Mesenchymal stem cell (in vitro differentiated cells and primary cell): ENCODE data around the gene GTF3C5.
"Not testable (repeated sequence)": the region's sequence is repeated elsewhere in the genome, so short reads cannot be mapped to it uniquely, and the experiment has no call there.

ENCODE experiments used
- DNase-seq: peaks from one replicate; pipeline ENCODE4 v3.0.0-alpha.2; 2013
- H2AFZ ChIP-seq: one replicate; pipeline ENCODE4 v1.6.1; 2013; ENCODE audit warnings: low read depth, mild to moderate bottlenecking, control low read depth, inconsistent platforms, low read length, moderate library complexity
- H2AK5ac ChIP-seq: 2 replicates; pipeline ENCODE4 v1.6.1; 2013; ENCODE audit warnings: low read length, moderate library complexity, mild to moderate bottlenecking, inconsistent platforms; ENCODE audit not compliant: severe bottlenecking
- H2BK120ac ChIP-seq: one replicate; pipeline ENCODE4 v1.6.1; 2013; ENCODE audit warnings: low read depth, mild to moderate bottlenecking, inconsistent platforms, low read length, moderate library complexity
- H2BK12ac ChIP-seq, 2 experiments: one replicate each; pipeline ENCODE4 v1.6.1; 2013; ENCODE audit warnings: inconsistent platforms in 2 of 2, low read length in 2 of 2, mild to moderate bottlenecking in 2 of 2, moderate library complexity in 2 of 2, control low read depth in 1 of 2
- H2BK15ac ChIP-seq: one replicate; pipeline ENCODE4 v1.6.1; 2013; ENCODE audit warnings: mild to moderate bottlenecking, low read depth, inconsistent platforms; ENCODE audit not compliant: poor library complexity, severe bottlenecking
- H2BK5ac ChIP-seq: 2 replicates; pipeline ENCODE4 v1.6.1; 2013; ENCODE audit warnings: low read depth, mild to moderate bottlenecking, low read length, control low read depth, inconsistent platforms; ENCODE audit not compliant: poor library complexity, severe bottlenecking
- H3K14ac ChIP-seq, 2 experiments: one replicate each; pipeline ENCODE4 v1.6.1; 2013; ENCODE audit warnings: inconsistent platforms in 2 of 2, low read length in 2 of 2, control low read depth in 1 of 2, mild to moderate bottlenecking in 1 of 2, moderate library complexity in 1 of 2
- H3K18ac ChIP-seq, 2 experiments: one replicate each; pipeline ENCODE4 v1.6.1; 2013; ENCODE audit warnings: inconsistent platforms in 2 of 2, low read length in 2 of 2, control low read depth in 1 of 2, low read depth in 1 of 2, mild to moderate bottlenecking in 1 of 2
- H3K23ac ChIP-seq, 2 experiments: one replicate each; pipeline ENCODE4 v1.6.1; 2013; ENCODE audit warnings: inconsistent platforms in 2 of 2, low read length in 2 of 2, mild to moderate bottlenecking in 2 of 2, moderate library complexity in 2 of 2, control low read depth in 1 of 2
- H3K27ac ChIP-seq: 2 replicates; pipeline ENCODE4 v1.5.1; 2013; ENCODE audit warnings: mild to moderate bottlenecking, moderate library complexity, low read length, control low read depth, inconsistent platforms; ENCODE audit not compliant: poor library complexity, severe bottlenecking
- H3K27me3 ChIP-seq, 2 experiments: 2 replicates each; pipeline versions ENCODE4 v1.6.1 to v1.7.0; 2013; ENCODE audit warnings: low read length in 2 of 2, mild to moderate bottlenecking in 2 of 2, moderate library complexity in 2 of 2, control low read depth in 1 of 2, inconsistent platforms in 1 of 2; ENCODE audit not compliant: control insufficient read depth in 1 of 2, insufficient read depth in 1 of 2
- H3K36me3 ChIP-seq, 2 experiments: 2 replicates each; pipeline versions ENCODE4 v1.6.1 to v1.7.0; 2013; ENCODE audit warnings: low read length in 2 of 2, control low read depth in 1 of 2, inconsistent platforms in 1 of 2, low read depth in 1 of 2, mild to moderate bottlenecking in 1 of 2; ENCODE audit not compliant: insufficient read depth in 2 of 2, control insufficient read depth in 1 of 2
- H3K4ac ChIP-seq, 2 experiments: one replicate each; pipeline ENCODE4 v1.6.1; 2013; ENCODE audit warnings: inconsistent platforms in 2 of 2, low read length in 2 of 2, mild to moderate bottlenecking in 2 of 2, moderate library complexity in 2 of 2, control low read depth in 1 of 2, low read depth in 1 of 2
- H3K4me1 ChIP-seq: 2 replicates; pipeline ENCODE4 v1.6.1; 2013; ENCODE audit warnings: low read depth, low read length, control low read depth; ENCODE audit not compliant: control insufficient read depth, insufficient read depth
- H3K4me2 ChIP-seq: 2 replicates; pipeline ENCODE4 v1.6.1; 2013; ENCODE audit warnings: low read length, mild to moderate bottlenecking, inconsistent platforms; ENCODE audit not compliant: poor library complexity, severe bottlenecking
- H3K4me3 ChIP-seq, 2 experiments: 2 replicates each; pipeline versions ENCODE4 v1.5.1 to v1.7.0; 2013; ENCODE audit warnings: low read length in 2 of 2, mild to moderate bottlenecking in 2 of 2, control low read depth in 1 of 2, low read depth in 1 of 2; ENCODE audit not compliant: insufficient read depth in 1 of 2
- H3K79me1 ChIP-seq: replicated peaks from 2 replicates; pipeline ENCODE4 v1.6.1; 2013; ENCODE audit warnings: mild to moderate bottlenecking, control low read depth, low read length, inconsistent platforms; ENCODE audit not compliant: poor library complexity, severe bottlenecking
- H3K9ac ChIP-seq: 2 replicates; pipeline ENCODE4 v1.7.0; 2013; ENCODE audit warnings: mild to moderate bottlenecking, low read length, moderate library complexity
- H3K9me3 ChIP-seq: 2 replicates; pipeline ENCODE4 v1.7.0; 2013; ENCODE audit warnings: mild to moderate bottlenecking, low read length; ENCODE audit not compliant: control insufficient read depth
- H4K8ac ChIP-seq: one replicate; pipeline ENCODE4 v1.6.1; 2013; ENCODE audit warnings: inconsistent platforms, mild to moderate bottlenecking, low read length, moderate library complexity
- H4K91ac ChIP-seq: one replicate; pipeline ENCODE4 v1.6.1; 2013; ENCODE audit warnings: mild to moderate bottlenecking, low read length, inconsistent platforms
- WGBS: methylation state at CpG from one replicate; pipeline ENCODE4 v1.1.7; 2013; ENCODE audit warnings: mixed read lengths; 5-methylcytosine and 5-hydroxymethylcytosine counted together

GTF3C5 gene

GRCh38 chr9:133083688-133084087, 52.9 kb downstream of the GTF3C5 start:
- not testable (repeated sequence) for H3K4me1 ChIP-seq, H3K14ac ChIP-seq, H2AK5ac ChIP-seq, H3K4me2 ChIP-seq, H3K23ac ChIP-seq, H2BK15ac ChIP-seq, H3K36me3 ChIP-seq, H3K4ac ChIP-seq, H2BK12ac ChIP-seq, H3K18ac ChIP-seq, H3K27ac ChIP-seq, H2BK120ac ChIP-seq, H3K4me3 ChIP-seq, H3K9ac ChIP-seq, H3K9me3 ChIP-seq, H4K8ac ChIP-seq, DNase-seq, H4K91ac ChIP-seq, H2BK5ac ChIP-seq, H3K79me1 ChIP-seq, H2AFZ ChIP-seq
- peaks cover 0 to 30% of the 10 kb centered on the region in 2 experiments for H3K27me3 ChIP-seq
- WGBS: 87% methylated on average over 5 of the region's 9 CpGs

- H3K36me3 ChIP-seq, H2BK120ac ChIP-seq, H4K91ac ChIP-seq, H2BK5ac ChIP-seq, H2AFZ ChIP-seq, H2BK12ac ChIP-seq, H3K14ac ChIP-seq, H2AK5ac ChIP-seq, H2BK15ac ChIP-seq, H3K4ac ChIP-seq, H3K23ac ChIP-seq, H3K27ac ChIP-seq, H3K4me1 ChIP-seq, H3K4me3 ChIP-seq, H3K27me3 ChIP-seq, H4K8ac ChIP-seq, H3K9ac ChIP-seq, H3K18ac ChIP-seq, H3K4me2 ChIP-seq, H3K79me1 ChIP-seq, DNase-seq, H3K9me3 ChIP-seq: not testable (repeated sequence)
- WGBS: 89% methylated on average over 14 of the region's 17 CpGs
Observed at GRCh38 chr9:133086212-133086860, 55.5 kb downstream of the GTF3C5 start.

GRCh38 chr9:133086894-133087293, 56.1 kb downstream of the GTF3C5 start:
- H2BK120ac ChIP-seq: no peak overlapping the region
- H3K9me3 ChIP-seq: no peaks in the 10 kb centered on the region

GRCh38 chr9:133087429-133088145, 56.8 kb downstream of the GTF3C5 start:
- Histone ChIP-seq H2BK12ac (no peak overlapping the region), H3K9me3 (no peaks in the 10 kb centered on the region), H2BK5ac (no peak overlapping the region), H3K4ac (no peak overlapping the region), H4K8ac (no peak overlapping the region), H3K18ac (no peak overlapping the region), H3K79me1 (no peaks in the 10 kb centered on the region), H2AK5ac (no peak overlapping the region), H3K14ac (no peak overlapping the region), H3K27me3 (peaks cover 0 to 3% of the 10 kb centered on the region in 2 experiments), H2BK120ac (no peak overlapping the region), H3K9ac (no peak overlapping the region), H3K23ac (no peak overlapping the region), H3K27ac (no peak overlapping the region), H4K91ac (no peak overlapping the region), H3K4me3 (no peak overlapping the region), H3K4me1 (peaks cover 2% of the 10 kb centered on the region), H2AFZ (no peak overlapping the region), H3K36me3 (peaks cover 0 to 7% of the 10 kb centered on the region in 2 experiments), H2BK15ac (no peak overlapping the region), H3K4me2 (no peak overlapping the region)
- WGBS: 86% methylated on average over 6 of the region's 7 CpGs
- DNase-seq: no peak

More at GRCh38 chr9:133086894-133087293, 56.1 kb downstream of the GTF3C5 start:
- Histone ChIP-seq H3K14ac (no peak overlapping the region), H3K18ac (no peak overlapping the region), H2BK15ac (no peak overlapping the region), H4K8ac (no peak overlapping the region), H3K27ac (no peak overlapping the region), H3K79me1 (no peaks in the 10 kb centered on the region), H2AK5ac (no peak overlapping the region), H2AFZ (no peak overlapping the region), H3K4me3 (no peak overlapping the region), H2BK12ac (no peak overlapping the region), H3K4me1 (peaks cover 4% of the 10 kb centered on the region), H3K27me3 (peaks cover 0 to 5% of the 10 kb centered on the region in 2 experiments), H4K91ac (no peak overlapping the region), H3K36me3 (peaks cover 0 to 7% of the 10 kb centered on the region in 2 experiments), H2BK5ac (no peak overlapping the region), H3K23ac (no peak overlapping the region), H3K9ac (no peak overlapping the region), H3K4me2 (no peak overlapping the region), H3K4ac (no peak overlapping the region)
- 88% methylated on average over 15 of the region's 15 CpGs for WGBS
- DNase-seq: no peak
